ENCODE measurements around the gene SEMA3F.

DNA sequence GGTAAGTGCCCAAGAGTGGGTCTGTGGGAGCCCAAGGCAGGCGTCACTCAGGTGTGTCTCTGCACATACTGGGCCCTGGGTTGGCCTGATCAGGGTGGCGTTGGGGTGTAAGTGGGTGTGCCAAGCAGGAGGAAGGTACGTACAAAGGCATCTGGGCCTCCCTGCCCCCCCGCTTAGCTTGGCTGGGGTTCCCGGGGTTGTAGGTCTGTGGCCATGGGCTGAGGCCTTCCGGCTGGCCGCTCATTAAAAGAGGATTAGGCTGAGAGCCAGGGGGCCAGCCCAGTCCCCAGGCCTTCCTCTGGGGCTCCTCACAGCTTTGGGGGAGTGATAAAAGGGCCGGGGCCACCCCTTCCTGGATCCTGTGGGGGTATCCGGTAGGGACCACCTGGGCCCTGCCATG is 13.3 kb downstream of the SEMA3F start:
- TF ChIP-seq, protein P1, sequence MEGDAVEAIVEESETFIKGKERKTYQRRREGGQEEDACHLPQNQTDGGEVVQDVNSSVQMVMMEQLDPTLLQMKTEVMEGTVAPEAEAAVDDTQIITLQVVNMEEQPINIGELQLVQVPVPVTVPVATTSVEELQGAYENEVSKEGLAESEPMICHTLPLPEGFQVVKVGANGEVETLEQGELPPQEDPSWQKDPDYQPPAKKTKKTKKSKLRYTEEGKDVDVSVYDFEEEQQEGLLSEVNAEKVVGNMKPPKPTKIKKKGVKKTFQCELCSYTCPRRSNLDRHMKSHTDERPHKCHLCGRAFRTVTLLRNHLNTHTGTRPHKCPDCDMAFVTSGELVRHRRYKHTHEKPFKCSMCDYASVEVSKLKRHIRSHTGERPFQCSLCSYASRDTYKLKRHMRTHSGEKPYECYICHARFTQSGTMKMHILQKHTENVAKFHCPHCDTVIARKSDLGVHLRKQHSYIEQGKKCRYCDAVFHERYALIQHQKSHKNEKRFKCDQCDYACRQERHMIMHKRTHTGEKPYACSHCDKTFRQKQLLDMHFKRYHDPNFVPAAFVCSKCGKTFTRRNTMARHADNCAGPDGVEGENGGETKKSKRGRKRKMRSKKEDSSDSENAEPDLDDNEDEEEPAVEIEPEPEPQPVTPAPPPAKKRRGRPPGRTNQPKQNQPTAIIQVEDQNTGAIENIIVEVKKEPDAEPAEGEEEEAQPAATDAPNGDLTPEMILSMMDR (IDR thresholded peaks at IDR 0.05), result no peak
- TF ChIP-seq POLR2A (IDR thresholded peaks at IDR 0.05) (no peak), POLR2AphosphoS5 (IDR thresholded peaks at IDR 0.05; ENCODE audit: insufficient read depth in 1 of 2, low read depth in 1 of 2) (no peak)
